ENCODE data around the gene ZBTB7C. TPM values are rescaled to one million over a fixed set of nuclear protein-coding genes. Genes with fewer than 3 reads are reported as not detected.

Gene ZBTB7C
- total and polyA plus RNA-seq, 2 of the 8 experiments (the other 6 are each of a cell fraction or from before 2014, with no cell fraction given): 0.15 to 0.45 TPM

DNA sequence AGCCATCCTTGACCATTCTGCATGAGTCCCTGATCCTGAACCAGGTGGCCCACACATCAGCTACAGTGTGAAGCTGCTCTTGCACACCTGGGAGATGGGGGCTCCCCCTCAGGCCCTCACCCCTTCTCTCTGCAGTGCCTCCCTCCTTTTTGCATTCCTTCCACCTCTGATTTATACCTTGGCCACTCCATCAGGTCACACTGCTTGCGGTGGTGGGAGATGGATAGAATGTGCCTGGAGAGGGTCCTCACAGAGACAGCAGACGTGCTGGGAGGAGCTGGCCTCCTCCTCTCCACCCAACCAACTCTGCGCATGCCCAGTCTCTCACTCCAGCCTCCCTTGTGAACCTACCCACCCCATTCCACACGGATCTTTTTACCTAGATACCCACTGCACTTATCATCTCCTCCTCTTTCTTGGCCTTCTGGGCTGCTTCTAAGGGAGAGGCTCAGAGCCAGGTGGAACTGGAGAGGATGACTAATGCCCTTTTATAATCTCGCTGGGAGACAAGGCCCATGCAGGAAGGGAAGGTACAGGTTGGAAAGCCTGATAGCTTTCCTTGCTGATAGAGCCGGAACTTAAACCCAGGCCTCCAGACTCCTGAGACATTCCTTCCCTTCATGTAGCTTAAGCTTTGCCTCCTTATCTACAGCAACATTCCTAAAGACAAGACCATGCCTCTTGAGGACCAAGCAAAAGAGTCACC lies 205.1 kb downstream of the ZBTB7C start:
- peaks cover 0 to 2% of the 10 kb centered on the region in 2 experiments for H4K20me1 ChIP-seq (replicated peaks in 1 of 2; ENCODE audit: control insufficient read depth in 1 of 2, insufficient read depth in 2 of 2, low read length in 2 of 2)
- ChIA-PET CTCF (ENCODE audit: partially characterized antibody) (interaction anchor here (0.6 to 2.1 kb wide), 4 partner anchors 10 to 176 kb away, joined by 3 to 8 read pairs (median 4); no protein-coding TSS in a partner anchor), POLR2A (ENCODE audit: partially characterized antibody) (no interaction called here)
- no peak overlapping the region for H2AK5ac ChIP-seq (ENCODE audit: low read depth, low read length)
- H3K18ac ChIP-seq (ENCODE audit: extremely low read depth, low read length): no peak overlapping the region
- FAIRE-seq: no peak
- H3K23ac ChIP-seq (ENCODE audit: insufficient read length): no peak overlapping the region
- no peaks in the 10 kb centered on the region for H3K79me1 ChIP-seq (ENCODE audit: low read depth, low read length)
- H4K5ac ChIP-seq (ENCODE audit: insufficient read length, low read depth, low read length): no peak overlapping the region
- H3K14ac ChIP-seq (ENCODE audit: insufficient read length): no peak overlapping the region
- H3K79me2 ChIP-seq (ENCODE audit: control insufficient read depth in 1 of 2, insufficient read depth in 2 of 2, low read length in 2 of 2): no peaks in the 10 kb centered on the region
- H3K56ac ChIP-seq (replicated peaks; ENCODE audit: insufficient read length, low read depth, low read length): no peak overlapping the region
- H3K4me2 ChIP-seq (ENCODE audit: insufficient read depth in 1 of 2, low read depth in 2 of 2, low read length in 2 of 2): no peak overlapping the region
- no peak overlapping the region for H3K27ac ChIP-seq (ENCODE audit: low read depth, low read length)
- no peak overlapping the region for H2BK120ac ChIP-seq (replicated peaks; ENCODE audit: low read depth, low read length)
- no peak overlapping the region for H3K9ac ChIP-seq (replicated peaks in 1 of 4; ENCODE audit: extremely low read depth in 1 of 4, low read depth in 3 of 4, low read length in 3 of 4)
- peaks cover 0 to 3% (median 0%) of the 10 kb centered on the region in 4 experiments; a peak in 1 of 7 replicates for H3K4me1 ChIP-seq (replicated peaks in 1 of 4; ENCODE audit: control insufficient read depth in 3 of 4, insufficient read depth in 4 of 4, low read length in 3 of 4)
- no peak overlapping the region for H4K91ac ChIP-seq (replicated peaks; ENCODE audit: insufficient read length, low read length)
- H3K4ac ChIP-seq (replicated peaks; ENCODE audit: insufficient read length, low read depth, low read length): no peak overlapping the region
- DNase-seq (ENCODE audit: low read depth in 1 of 2, low spot score in 2 of 2): no peak
- H2BK15ac ChIP-seq (ENCODE audit: low read length): no peak overlapping the region
- no peak overlapping the region for H2BK5ac ChIP-seq (ENCODE audit: low read depth, low read length)
- H3K23me2 ChIP-seq (ENCODE audit: low read depth, low read length): peaks cover 2% of the 10 kb centered on the region; the same call in 1 of the 2 replicates
- no peaks in the 10 kb centered on the region for H3K9me3 ChIP-seq (ENCODE audit: insufficient read depth in 2 of 2, low read depth in 1 of 2, low read length in 1 of 2)
- 93% methylated on average over 6 of the region's 6 CpGs; no CpG with 5 or more reads in 1 of the 2 experiments for WGBS, 2 experiments (ENCODE audit: extremely low coverage in 1 of 2, insufficient coverage in 1 of 2, insufficient read length in 1 of 2, insufficient replicate concordance in 2 of 2, low coverage in 1 of 2, low lambda C conversion rate in 2 of 2, missing lambda C conversion rate in 1 of 2)
- no peak overlapping the region for H2BK12ac ChIP-seq (ENCODE audit: low read depth, low read length)
- TF ChIP-seq ZNF274 (IDR thresholded peaks at IDR 0.05; ENCODE audit: borderline replicate concordance, extremely low read depth, low read length) (no peak), SIRT6 (IDR thresholded peaks at IDR 0.05; ENCODE audit: low read length) (no peak), JUND (IDR thresholded peaks at IDR 0.05; ENCODE audit: low read length) (no peak), TAF1 (IDR thresholded peaks at IDR 0.05; ENCODE audit: low read depth, low read length) (no peak), TBP (IDR thresholded peaks at IDR 0.05; ENCODE audit: low read depth, low read length) (no peak)
- TF ChIP-seq, protein P1, sequence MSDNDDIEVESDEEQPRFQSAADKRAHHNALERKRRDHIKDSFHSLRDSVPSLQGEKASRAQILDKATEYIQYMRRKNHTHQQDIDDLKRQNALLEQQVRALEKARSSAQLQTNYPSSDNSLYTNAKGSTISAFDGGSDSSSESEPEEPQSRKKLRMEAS (IDR thresholded peaks at IDR 0.05): no peak
- H2AFZ ChIP-seq (ENCODE audit: low read length): no peak overlapping the region
- H3K27me3 ChIP-seq (replicated peaks in 1 of 4; ENCODE audit: control insufficient read depth in 3 of 4, extremely low read depth in 1 of 4, insufficient read depth in 3 of 4, low read length in 3 of 4): no peaks in the 10 kb centered on the region
- no peak overlapping the region for H3K4me3 ChIP-seq (ENCODE audit: extremely low read depth in 1 of 4, insufficient read depth in 2 of 4, low read depth in 3 of 4, low read length in 4 of 4)
- no peak overlapping the region for H2BK20ac ChIP-seq (ENCODE audit: low read length)
- no peak overlapping the region for H4K8ac ChIP-seq (ENCODE audit: extremely low read depth, insufficient read depth, low read length)
- no peaks in the 10 kb centered on the region for H3K36me3 ChIP-seq (ENCODE audit: control insufficient read depth in 2 of 4, insufficient read depth in 4 of 4, low read length in 3 of 4)
